Erythroblast (primary cell): ENCODE measurements around the gene AATF.

ENCODE experiments used
- GATA1 ChIP-seq: IDR thresholded peaks from 2 replicates; pipeline ENCODE4 v1.6.1; 2011; ENCODE audit warnings: low read depth, mild to moderate bottlenecking, control low read depth, low read length, moderate library complexity
- POLR2A ChIP-seq: IDR thresholded peaks from 2 replicates; pipeline ENCODE4 v1.6.1; 2011; ENCODE audit warnings: mild to moderate bottlenecking, low read length

DNA sequence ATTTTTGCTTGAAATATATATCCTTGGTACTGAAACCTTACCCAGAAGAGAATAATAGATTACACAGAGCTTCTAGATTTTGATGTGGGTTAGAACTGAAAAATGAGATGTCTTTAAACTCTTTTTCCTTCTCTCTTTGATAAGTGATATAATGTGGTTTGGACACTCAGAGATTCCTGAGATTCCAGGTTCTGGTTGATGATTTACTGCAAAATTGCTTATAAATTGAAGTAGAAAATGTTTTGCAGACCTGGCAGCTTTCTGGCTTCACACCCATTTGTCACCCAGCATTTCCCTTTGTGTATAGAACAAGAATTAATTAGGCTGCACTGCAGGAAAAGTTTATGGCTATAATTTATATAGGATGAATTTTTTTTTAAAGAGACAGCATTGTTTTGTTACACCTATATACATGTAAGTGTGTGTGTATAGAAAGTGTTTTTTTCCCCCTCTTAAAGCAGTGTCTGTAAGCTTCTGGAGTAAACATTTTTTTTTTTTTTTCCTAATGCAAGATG, 23.5 kb downstream of the AATF start:
- TF ChIP-seq POLR2A (no peak), GATA1 (no peak)
